Kidney (tissue), 14 donors: Measurements from ENCODE around the gene IGFL3. TPM values are rescaled to one million over a fixed set of nuclear protein-coding genes. Genes with fewer than 3 reads are reported as not detected.

ENCODE experiments used
- DNase-seq, 5 donors: peaks; one replicate each; pipeline ENCODE4 v3.0.0-alpha.2; 2013 to 2020
- FAIRE-seq: peaks from 2 replicates; lab custom pipeline; 2012; peaks lifted over from hg19 to GRCh38; lab: Jason Lieb, UNC
- H3K27ac ChIP-seq, 2 donors: one replicate each; pipeline ENCODE4 v1.7.0; 2013; ENCODE audit warnings: low read depth in 2 of 2, low read length in 2 of 2, inconsistent platforms in 1 of 2
- H3K27me3 ChIP-seq: one replicate; pipeline ENCODE4 v1.7.1; 2013; ENCODE audit warnings: low read length, inconsistent platforms; ENCODE audit not compliant: control insufficient read depth, insufficient read depth
- H3K36me3 ChIP-seq, 3 donors: one replicate each; pipeline versions ENCODE4 v1.7.0 to v1.7.1; 2013; ENCODE audit warnings: low read length in 3 of 3, control low read depth in 1 of 3, inconsistent platforms in 1 of 3; ENCODE audit not compliant: insufficient read depth in 3 of 3, control insufficient read depth in 2 of 3
- H3K4me1 ChIP-seq, 3 donors: one replicate each; pipeline versions ENCODE4 v1.7.0 to v1.7.1; 2013; ENCODE audit warnings: low read length in 3 of 3, inconsistent platforms in 1 of 3, low read depth in 1 of 3; ENCODE audit not compliant: control insufficient read depth in 2 of 3, insufficient read depth in 2 of 3
- H3K4me3 ChIP-seq, 3 donors: one replicate each; pipeline versions ENCODE4 v1.7.0 to v1.8.1; 2013; ENCODE audit warnings: low read length in 3 of 3, control low read depth in 1 of 3, inconsistent platforms in 1 of 3
- H3K9ac ChIP-seq, 3 donors: one replicate each; pipeline versions ENCODE4 v1.7.0 to v1.7.1; 2013; ENCODE audit warnings: low read length in 3 of 3, control low read depth in 1 of 3, inconsistent platforms in 1 of 3
- H3K9me3 ChIP-seq, 3 donors: one replicate each; pipeline versions ENCODE4 v1.7.0 to v1.7.1; 2013; ENCODE audit warnings: low read length in 3 of 3, control low read depth in 1 of 3, inconsistent platforms in 1 of 3; ENCODE audit not compliant: control insufficient read depth in 2 of 3, insufficient read depth in 1 of 3
- CTCF ChIP-seq: IDR thresholded peaks from 3 replicates; pipeline ENCODE4 v1.5.1; 2012; ENCODE audit warnings: mild to moderate bottlenecking, moderate library complexity, borderline replicate concordance; ENCODE audit not compliant: insufficient read depth; ENCODE audit errors: extremely low read depth
- intact Hi-C: fragments of 100-400 bp; cut with DNase I; formaldehyde crosslinking; loops from one replicate; pipeline ENCODE4 v1.11.1; 2022
- polyA plus RNA-seq: library from polyadenylated mRNA; stranded (reverse); fragments of 350-450 nt; fragmentation: Illumina TruSeq; extraction: RNeasy Lipid Tissue Mini Kit (QIAGEN cat#74804); gene quantifications from one replicate; pipeline ENCODE4 v1.2.3, GENCODE V29; 2014; ENCODE audit warnings: low read depth, low replicate concordance; ENCODE audit not compliant: insufficient read depth
- total RNA-seq: library from RNA; stranded (reverse); fragmentation: NEBNext Ultra II Directional; extraction: Animal tissue kit (Norgen Biotek cat#: 25700); gene quantifications from one replicate; pipeline ENCODE4 v1.2.1, GENCODE V29; 2021
- donor health status: control.
- donor health status: control.
- donor health status: control.
- donor health status: control.
- donor health status: control.
- donor health status: DM: yes; HTN: yes; CAD: no.
- donor health status: Normal renal cell carcinoma (clear cell type).

Gene IGFL3
- total and polyA plus RNA-seq, 2 donors from 2014 or later: not detected

GRCh38 chr19:46142294-46142693, 17.8 kb upstream of the IGFL3 start:
- Histone ChIP-seq H3K27me3 (no peaks in the 10 kb centered on the region), H3K9ac (no peak overlapping the region), H3K4me3 (no peak overlapping the region), H3K9me3 (no peaks in the 10 kb centered on the region), H3K27ac (no peak overlapping the region), H3K36me3 (no peaks in the 10 kb centered on the region), H3K4me1 (no peaks in the 10 kb centered on the region)
- intact Hi-C loops: no loop called here
- DNase-seq (no peak), FAIRE-seq (no peak)
- no peak for TF ChIP-seq CTCF

- intact Hi-C loops: no loop called here
- H3K4me3 ChIP-seq: no peak overlapping the region
- no peaks in the 10 kb centered on the region for H3K9me3 ChIP-seq
- no peak overlapping the region for H3K9ac ChIP-seq
- no peaks in the 10 kb centered on the region for H3K36me3 ChIP-seq
- no peak for DNase-seq
- H3K27ac ChIP-seq: no peak overlapping the region
- H3K27me3 ChIP-seq: no peaks in the 10 kb centered on the region
- TF ChIP-seq CTCF: no peak
- H3K4me1 ChIP-seq: no peaks in the 10 kb centered on the region
- no peak for FAIRE-seq
Measured at GRCh38 chr19:46141421-46141820, 16.9 kb upstream of the IGFL3 start.

- intact Hi-C loops: no loop called here
- DNase-seq (no peak), FAIRE-seq (no peak)
- no peak for TF ChIP-seq CTCF
- Histone ChIP-seq H3K27ac (no peak overlapping the region), H3K4me3 (no peak overlapping the region), H3K27me3 (no peaks in the 10 kb centered on the region), H3K4me1 (peaks cover 0 to 6% (median 0%) of the 10 kb centered on the region in 3 donors), H3K9me3 (no peaks in the 10 kb centered on the region), H3K36me3 (no peaks in the 10 kb centered on the region), H3K9ac (no peak overlapping the region)
Measured at GRCh38 chr19:46137915-46138473, 13.5 kb upstream of the IGFL3 start.

- Histone ChIP-seq H3K9me3 (no peaks in the 10 kb centered on the region), H3K9ac (no peak overlapping the region), H3K4me1 (peaks cover 0 to 6% (median 0%) of the 10 kb centered on the region in 3 donors), H3K27ac (no peak overlapping the region), H3K27me3 (no peaks in the 10 kb centered on the region), H3K36me3 (no peaks in the 10 kb centered on the region), H3K4me3 (no peak overlapping the region)
- intact Hi-C loops: no loop called here
- no peak for DNase-seq
- TF ChIP-seq CTCF: no peak
- FAIRE-seq: no peak
Measured at GRCh38 chr19:46134527-46134926, 10.0 kb upstream of the IGFL3 start.
